Lower leg skin (tissue), 4 donors: Measurements from ENCODE around the gene NEGR1. TPM values are rescaled to one million over a fixed set of nuclear protein-coding genes. Genes with fewer than 3 reads are reported as not detected.

Experiments
- DNase-seq, 2 donors: peaks; one replicate each; pipeline ENCODE4 v3.0.0-alpha.2; 2019; ENCODE audit warnings: low spot score in 2 of 2
- H3K4me3 ChIP-seq: fragments of 200-600 bp; sonication (generic); 2 replicates; pipeline ENCODE4 v1.5.1; 2017; ENCODE audit warnings: mild to moderate bottlenecking, low read depth; ENCODE audit not compliant: poor library complexity, severe bottlenecking
- CTCF ChIP-seq, 3 donors: fragments of 450-650 bp; IDR thresholded peaks; one replicate each; pipeline ENCODE4 v1.5.1; 2016; ENCODE audit warnings: antibody characterized with exemption in 3 of 3, mild to moderate bottlenecking in 3 of 3, moderate library complexity in 2 of 3
- POLR2A ChIP-seq, 2 donors: fragments of 450-650 bp; IDR thresholded peaks; one replicate each; pipeline ENCODE4 v1.6.1; 2016 to 2017; ENCODE audit warnings: antibody characterized with exemption in 2 of 2, mild to moderate bottlenecking in 1 of 2, moderate library complexity in 1 of 2
- WGBS, 2 donors: methylation state at CpG; one replicate each; pipeline ENCODE4 v1.1.5; 2018; 5-methylcytosine and 5-hydroxymethylcytosine counted together
- intact Hi-C: fragments of 100-400 bp; cut with DNase I; formaldehyde crosslinking; loops from one replicate; pipeline ENCODE4 v1.15.0; 2023; ENCODE audit warnings: low total_unique reads
- total RNA-seq, 4 donors: library from RNA; depleted of rRNA; stranded (reverse); fragments of >200 nt; gene quantifications; one replicate each; pipeline ENCODE4 v1.1.0, GENCODE V29; 2016

Gene NEGR1
- total RNA-seq, 4 donors from 2014 or later = 4.1 to 13.6 (median 6.0) TPM

- no peak overlapping the region for H3K4me3 ChIP-seq
- no peak for DNase-seq
- TF ChIP-seq CTCF (IDR thresholded peaks at IDR 0.05) (no peak), POLR2A (IDR thresholded peaks at IDR 0.05) (no peak)
- intact Hi-C loops = no loop called here
Observed at GRCh38 chr1:71693581-71693980, 588.8 kb downstream of the NEGR1 start.

GRCh38 chr1:71689635-71690034 is 592.7 kb downstream of the NEGR1 start:
- H3K4me3 ChIP-seq = no peak overlapping the region
- intact Hi-C loops = no loop called here
- 80 to 82% methylated on average over 2 of the region's 2 CpGs for WGBS, 2 donors

GRCh38 chr1:71687376-71687775 is 595.0 kb downstream of the NEGR1 start:
- intact Hi-C loops = no loop called here
- DNase-seq = no peak
- no peak for TF ChIP-seq CTCF (IDR thresholded peaks at IDR 0.05)
- no peak for TF ChIP-seq POLR2A (IDR thresholded peaks at IDR 0.05)
- H3K4me3 ChIP-seq = no peak overlapping the region
- WGBS, 2 donors = 80% methylated on average over 3 of the region's 3 CpGs

More at GRCh38 chr1:71689635-71690034, 592.7 kb downstream of the NEGR1 start:
- TF ChIP-seq POLR2A (IDR thresholded peaks at IDR 0.05) = no peak
- TF ChIP-seq CTCF (IDR thresholded peaks at IDR 0.05) = no peak
- DNase-seq = no peak

GRCh38 chr1:71676979-71677925 is 605.1 kb downstream of the NEGR1 start:
- TF ChIP-seq CTCF (IDR thresholded peaks at IDR 0.05) = no peak
- no peak for TF ChIP-seq POLR2A (IDR thresholded peaks at IDR 0.05)
- no peak overlapping the region for H3K4me3 ChIP-seq
- no peak for DNase-seq
- intact Hi-C loops = no loop called here
- 45 to 54% methylated on average over 7 of the region's 7 CpGs for WGBS, 2 donors

- intact Hi-C loops = no loop called here
- 39 to 42% methylated on average over 3 of the region's 3 CpGs for WGBS, 2 donors
- DNase-seq = no peak
- no peak overlapping the region for H3K4me3 ChIP-seq
- TF ChIP-seq CTCF (IDR thresholded peaks at IDR 0.05) = no peak
Observed at GRCh38 chr1:71668065-71668464, 614.3 kb downstream of the NEGR1 start.
